COLO668 (cell line): ENCODE measurements around the gene AK9.
"Not testable (repeated sequence)": the region's sequence is repeated elsewhere in the genome, so short reads cannot be mapped to it uniquely, and the experiment has no call there.

Experiments used
- DNase-seq: peaks from one replicate; lab custom pipeline; 2025; ENCODE audit not compliant: unreplicated experiment; lab: John Stamatoyannopoulos, UW

AK9 gene

DNA sequence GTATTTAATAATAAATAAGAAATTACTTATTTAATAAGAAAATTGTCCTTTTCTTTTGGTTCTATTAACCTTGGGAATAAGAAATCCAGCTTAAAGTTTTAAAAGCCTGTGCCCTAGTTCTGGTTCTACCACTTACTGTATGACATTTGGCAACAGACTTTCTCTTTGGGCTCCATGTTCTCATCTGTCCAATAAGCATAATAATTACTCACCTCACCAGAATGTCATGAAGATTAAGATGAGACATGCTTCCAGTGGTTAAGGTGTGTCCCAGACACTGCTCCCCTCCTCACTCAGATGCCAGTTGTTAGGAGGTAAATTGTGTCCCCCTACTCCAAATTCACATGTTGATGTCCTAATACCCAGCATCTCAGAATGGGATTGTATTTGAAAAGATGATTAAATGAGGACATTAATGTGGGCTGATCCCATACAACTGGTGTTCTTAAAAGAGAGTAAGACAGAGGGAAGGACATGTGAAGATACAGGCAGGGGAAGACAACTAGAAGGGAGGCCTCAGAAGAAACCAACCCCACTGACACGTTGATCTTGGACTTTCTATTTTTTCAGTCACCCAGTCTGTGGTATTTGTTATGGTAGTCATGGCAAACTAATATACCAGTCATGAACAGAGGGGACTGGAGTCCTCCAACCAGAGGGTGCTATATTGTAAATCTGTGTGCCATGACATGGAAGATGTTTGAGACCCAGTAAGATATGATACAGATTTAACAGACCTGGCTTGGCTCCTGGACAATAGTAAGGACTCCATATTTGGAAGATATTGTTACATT is 229.1 kb downstream of the AK9 start:
- no peak for DNase-seq

DNA sequence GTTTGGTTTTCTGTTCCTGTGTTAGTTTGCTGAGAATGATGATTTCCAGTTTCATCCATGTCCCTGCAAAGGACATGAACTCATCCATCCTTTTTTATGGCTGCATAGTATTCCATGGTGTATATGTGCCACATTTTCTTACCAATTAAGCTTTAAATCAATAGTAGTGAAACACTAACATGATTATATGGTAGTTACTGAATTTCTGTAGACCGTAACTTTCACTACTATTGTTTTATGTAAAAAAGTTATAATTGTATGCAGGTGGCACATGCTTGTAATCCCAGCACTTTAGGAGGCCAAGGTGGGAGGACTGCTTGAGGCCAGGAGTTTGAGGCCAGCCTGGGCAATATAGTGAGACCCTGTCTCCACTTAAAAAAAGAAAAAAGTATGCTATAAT is 229.8 kb downstream of the AK9 start:
- not testable (repeated sequence) for DNase-seq

DNA sequence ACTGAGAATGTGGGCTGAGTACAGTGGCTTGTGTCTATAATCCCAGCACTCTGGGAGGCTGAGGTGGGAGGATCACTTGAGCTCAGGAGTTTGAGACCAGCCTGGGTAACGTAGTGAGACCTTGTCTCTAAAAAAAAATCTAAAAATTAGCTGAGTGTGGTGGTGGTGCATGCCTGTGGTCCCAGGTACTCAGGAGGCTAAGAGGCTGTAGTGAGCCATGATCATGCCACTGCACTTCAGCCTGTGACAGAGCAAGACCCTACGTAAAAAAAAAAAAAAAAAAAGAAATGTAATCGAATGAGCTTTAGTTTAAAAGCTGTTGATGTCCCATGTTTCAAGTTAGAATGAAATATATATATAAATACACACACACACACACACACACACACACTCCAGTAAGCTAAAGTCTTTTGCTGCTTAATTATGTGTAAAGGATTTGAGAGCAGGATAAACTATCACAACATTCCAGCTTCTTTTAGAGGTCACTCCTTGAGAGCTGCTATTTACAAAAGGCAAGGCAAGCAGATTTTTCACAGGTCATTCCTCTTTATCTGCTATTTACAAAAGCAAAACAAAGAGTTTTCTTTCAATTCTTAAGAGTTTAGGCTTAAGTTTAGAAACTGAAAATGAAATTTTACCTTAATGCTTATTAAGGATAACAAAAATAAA is 230.7 kb downstream of the AK9 start:
- no peak for DNase-seq

DNA sequence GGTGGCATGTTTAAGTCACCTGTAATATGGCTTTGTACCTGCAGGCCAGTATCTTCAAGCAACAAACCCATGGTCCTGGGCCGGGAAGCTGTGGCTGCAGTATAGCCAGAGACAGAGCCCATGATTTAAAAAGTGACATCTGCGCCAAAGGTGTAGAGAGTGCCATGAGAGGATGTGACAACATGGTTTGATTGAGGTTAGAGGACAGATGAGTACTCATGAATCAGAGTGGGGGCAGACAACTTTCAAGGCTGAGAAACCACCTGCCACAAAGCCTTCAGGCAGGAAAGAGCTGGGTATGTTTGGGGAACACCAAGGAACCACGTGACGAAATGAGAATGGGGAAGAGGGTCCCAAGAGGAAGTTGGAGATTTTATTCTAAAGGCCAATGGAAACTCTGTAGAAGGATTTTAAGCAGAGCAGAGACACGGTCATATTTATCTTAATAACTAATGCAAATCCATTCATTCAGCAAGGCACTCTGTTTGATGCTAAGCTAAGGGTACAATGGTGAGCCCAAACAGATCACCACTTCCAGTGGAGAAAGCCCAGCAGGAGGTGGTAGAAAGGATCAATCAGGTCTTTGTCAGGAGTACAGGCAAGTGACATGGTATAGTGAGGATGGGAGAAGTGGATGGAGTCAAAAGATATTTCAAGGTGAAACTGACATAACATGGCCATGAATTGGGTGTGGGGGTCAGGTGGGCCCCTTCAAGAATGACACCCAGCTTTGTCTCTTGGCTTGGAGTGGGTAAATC is 232.0 kb downstream of the AK9 start:
- no peak for DNase-seq

DNA sequence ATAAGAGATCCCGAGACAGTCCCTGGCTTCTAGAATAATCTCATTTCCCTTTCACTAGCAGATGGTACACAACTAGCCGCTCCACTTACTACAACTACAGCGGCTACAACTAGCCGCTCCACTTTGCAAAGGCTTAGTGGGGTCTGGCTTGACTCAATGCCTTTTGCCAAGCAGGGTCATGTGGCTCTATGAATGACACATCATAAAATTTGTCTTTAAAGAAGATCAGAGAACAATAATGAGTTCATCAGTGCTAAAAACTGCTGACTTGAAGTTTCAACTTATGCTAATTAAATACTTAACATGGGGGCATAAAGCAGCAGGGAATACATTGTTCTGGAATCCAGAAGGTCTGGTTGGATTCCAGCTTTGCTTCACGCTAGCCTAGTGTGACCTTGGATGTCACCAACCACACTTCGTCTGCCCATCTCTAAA is 233.4 kb downstream of the AK9 start:
- no peak for DNase-seq

DNA sequence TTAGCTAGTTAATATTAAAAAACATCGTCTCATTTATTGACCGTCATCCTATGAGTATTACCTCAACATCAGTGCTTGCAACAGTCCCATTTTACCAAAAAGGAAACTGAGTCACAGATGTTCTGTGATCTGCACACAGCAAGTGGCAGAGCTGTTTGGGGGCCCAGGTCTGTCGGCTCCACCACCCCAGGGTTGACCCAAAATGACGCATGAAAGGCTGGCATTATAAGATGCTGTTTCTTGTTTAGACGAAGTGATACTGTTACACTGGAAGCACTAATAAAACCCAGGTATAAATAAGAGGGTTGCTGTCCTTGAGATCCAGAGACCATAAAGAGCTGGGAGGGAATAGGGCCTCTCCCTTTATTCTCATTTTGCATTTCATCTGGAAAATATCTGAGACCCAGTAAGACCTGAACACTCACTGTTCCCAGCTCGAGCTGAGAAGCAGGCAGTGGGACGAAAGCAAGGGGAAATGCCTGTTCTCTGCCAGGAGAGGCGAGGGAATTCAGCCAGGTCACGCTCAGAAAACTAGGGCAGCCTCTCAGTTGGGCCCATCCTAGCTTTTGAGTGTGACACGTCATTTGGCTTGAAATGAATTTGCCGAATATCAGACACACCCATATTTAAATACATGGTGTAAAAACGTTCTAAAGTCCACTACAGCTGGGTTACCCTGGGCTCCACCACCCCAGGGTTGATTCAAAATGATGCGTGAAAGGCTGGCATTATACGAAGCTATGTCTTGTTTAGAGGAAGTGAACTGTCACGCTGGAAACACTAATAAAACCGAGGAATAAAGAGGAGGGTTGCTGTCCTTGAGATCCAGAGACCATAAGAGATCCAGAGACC is 234.1 kb downstream of the AK9 start:
- no peak for DNase-seq

DNA sequence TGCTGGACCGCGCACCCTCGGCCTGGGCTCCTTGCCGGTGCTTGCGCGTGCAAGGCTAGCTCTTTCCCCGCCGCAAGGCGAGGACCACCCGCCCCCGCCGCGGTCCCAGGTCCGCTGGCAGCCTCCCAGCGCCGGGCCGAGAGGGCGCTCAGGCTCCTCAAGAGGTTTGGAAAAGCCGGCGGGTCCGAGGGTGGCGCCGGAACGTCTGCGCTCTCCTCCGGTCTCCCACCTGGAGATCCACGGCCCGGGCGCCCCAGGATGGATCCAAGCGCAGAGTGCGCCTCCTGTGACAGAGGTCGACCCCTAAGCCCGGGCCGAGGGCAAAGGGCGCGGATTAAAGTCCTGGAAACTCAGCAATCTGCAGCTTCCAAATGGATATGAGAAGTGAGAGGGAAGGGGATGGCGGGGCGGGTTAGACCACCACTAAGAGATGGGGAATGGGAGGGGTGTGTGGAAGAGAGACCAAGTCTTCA is 234.9 kb downstream of the AK9 start:
- peak; percentile 44 for DNase-seq

DNA sequence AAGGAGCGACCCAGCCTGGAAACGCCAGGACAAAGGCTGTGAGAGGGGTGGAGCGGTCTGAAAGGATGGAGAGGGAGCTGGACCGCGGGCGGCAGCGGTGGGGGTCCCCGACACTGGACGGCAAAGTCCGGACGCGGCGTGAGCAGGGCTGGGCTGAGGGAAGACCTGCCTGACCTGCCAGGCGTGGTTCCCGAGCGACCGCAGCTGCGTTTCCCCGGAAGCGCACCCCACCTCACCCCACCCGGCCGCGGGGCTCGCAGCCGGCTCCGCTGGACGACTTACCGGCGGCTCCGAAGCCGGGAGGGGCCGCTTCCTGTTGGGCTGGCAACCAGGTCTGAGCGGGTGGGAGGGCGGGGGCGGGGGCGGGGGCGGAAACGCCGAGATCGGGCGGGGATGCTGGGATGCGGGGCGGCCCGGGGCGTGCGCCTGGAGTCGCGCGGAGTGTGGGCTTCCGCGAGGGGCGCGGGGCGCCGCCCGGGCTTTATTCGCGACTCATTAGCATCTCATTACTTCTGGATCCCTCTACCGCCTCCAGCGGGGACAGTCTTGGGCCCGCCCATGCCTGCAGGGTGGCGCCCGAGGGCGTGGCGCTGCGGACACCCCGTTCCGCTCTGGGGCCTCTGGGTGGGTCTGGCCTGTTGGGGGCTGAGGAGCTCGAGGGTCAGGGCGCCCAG is 235.4 kb downstream of the AK9 start, which contains the start of gene MICAL1:
MICAL1 (minus strand) TSS at position 336 of the 674 bp plus-strand sequence. CDS start 1,576 bp downstream, outside the sequence.
- DNase-seq, result peak; percentile 67

DNA sequence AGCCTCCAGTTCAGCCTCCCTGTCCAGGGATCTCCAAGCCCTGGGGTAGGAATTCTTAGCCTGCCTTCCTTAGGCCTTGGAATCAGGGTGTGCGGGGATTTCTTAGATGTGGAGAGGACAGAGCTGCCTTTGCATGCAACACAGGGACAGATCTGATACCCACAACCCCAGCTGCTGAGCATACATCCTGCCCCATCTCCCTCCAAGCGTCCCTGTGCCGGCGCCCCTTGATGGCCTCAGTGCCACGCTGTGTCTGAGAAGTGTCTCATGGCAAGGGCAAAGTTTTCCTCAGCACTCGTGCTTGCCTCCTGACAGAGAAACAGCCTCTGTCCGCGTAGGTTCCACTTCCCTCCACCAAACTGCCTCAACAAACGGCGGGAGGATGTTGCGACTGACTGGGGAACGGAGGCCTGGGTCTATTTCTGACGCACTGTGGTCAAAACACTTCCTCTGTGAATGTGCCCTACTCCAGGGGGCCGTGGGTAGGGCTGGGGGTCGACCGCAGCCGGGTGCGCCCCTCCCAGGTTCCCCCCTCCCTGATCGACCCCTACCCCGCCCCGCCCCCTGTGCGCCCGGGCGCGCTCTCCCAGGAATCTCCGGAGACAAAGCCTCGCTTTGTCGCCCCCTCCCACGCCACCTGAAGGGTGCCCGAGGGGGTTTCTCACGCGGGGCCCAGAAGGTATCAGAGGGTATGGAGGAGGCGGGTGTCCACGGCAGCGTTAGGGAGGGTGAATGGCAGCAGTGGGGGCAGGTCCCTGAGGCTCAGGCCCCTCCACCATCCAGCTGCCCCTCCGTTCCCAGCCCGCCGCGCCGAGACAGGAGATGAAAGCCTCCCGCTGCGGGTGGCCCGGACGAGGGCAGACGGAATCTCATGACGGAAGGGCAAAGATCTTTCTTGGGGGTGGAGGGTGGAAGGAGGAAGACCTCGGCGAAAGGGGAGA is 236.2 kb downstream of the AK9 start:
- DNase-seq, result peak; percentile 36

DNA sequence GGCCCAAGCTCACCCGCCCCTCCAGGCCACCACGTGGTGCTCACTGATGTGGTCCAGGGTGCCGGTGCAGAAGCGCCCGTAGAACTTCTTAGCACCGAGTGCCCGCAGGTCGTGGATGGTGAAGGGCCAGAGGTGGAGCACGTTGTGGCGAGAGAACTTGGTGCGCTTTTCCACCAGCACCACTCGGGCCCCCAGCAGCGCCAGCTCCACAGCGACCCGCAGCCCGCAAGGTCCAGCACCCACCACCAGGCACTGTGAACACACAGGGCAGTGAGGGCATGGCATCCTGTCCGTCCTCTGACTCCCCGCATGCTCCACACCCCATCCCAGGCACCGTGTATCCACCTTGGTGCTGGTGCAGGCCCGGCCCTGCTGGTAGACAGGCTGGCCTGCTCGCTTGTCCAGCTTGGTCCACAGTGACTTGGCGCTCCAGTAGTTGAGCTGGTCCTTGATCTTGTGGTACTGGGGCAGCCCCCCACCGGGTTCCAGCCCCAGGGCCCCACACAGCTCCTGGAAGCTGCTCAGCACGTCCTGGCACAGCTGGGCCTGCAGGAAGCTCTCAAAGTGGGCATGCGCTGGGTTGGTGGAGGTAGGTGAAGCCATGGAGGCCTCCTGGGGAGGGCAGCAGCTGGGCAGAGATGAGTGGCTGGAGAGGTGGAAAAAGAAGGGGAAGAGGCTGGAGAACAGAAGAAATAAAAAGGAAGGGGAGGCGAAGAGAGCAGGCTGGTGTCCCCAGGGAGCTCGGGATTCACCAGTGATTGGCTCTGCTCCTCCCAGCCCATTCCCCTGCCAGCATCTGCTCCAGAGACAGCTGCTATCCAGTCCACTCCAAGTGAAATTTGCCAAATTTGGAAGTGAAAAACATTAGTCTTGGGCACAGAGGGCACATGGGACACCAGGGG is 237.2 kb downstream of the AK9 start:
- no peak for DNase-seq

DNA sequence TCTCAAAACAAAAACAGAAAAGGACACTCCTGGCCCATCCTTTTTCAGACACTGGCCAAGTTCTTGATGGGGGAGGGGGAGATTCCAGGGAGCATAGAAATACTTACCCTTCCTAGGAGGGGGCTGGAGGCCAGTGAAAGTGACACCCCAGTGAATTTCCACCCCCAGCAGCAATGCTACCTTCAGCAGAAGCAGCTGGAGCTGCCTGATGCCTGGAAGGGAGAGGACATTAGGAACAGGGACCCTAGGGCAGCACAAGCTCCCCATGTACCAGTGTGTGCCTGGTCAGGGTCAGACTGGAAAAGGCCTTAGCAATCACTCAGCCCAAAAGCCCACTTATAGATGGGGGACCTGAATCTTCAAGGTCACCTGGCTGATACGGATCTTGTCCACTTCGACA is 237.8 kb downstream of the AK9 start:
- DNase-seq, result no peak

DNA sequence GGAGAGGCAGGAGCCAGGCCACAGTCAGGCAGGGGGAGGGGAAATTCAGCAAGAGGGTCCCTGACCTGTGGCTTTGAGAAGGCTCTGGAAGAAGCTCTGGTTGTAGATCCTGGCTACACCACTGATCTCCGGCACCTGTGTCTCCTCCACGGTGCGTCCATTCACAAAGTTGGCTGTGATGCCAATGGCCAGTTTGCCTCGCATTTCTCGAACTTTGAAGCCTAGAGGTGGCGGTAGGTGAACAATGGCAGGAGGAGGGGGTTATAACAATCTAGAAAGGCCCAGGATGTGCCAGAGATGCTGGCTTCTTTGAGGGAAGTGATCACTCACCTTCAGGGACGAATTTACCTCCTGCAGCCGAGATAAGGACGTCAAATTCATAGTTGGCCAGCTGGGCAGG is 238.8 kb downstream of the AK9 start:
- DNase-seq, result no peak

DNA sequence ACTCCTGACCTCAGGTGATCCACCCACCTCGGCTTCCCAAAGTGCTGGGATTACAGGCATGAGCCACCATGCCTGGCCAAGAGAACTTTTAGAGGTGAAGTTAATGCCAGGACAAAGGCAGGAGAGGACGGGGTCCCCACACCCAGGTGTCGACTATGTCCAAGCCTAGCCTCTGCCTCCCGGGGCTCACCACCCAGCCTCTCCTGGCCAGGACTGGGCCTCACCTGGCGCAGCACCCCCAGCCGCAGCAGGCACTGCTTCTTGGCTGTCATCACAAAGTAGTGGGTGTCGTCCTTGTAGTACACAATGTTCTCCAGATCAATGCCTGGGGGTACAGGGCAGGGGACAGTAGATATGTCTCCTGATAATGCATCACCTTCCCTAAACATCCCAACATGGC is 239.6 kb downstream of the AK9 start:
- DNase-seq, result no peak

DNA sequence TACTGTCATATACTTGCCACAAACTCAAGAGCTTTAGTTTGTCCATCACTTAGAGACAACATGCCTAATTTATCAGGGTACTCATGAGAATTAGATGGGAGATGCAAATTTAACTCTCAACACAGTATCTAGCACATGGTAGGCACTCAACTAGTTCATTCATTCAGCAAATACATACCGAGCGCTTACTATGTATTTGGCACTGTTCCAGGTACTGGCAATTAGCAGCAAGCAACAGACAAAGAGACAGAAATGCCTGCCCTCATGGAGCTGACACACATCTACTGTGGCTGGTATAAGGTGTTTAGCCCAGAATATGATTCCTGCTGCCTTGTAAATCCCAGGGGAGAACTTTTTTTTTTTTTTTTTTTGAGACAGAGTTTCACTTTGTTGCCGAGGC is 240.2 kb downstream of the AK9 start:
- DNase-seq, result no peak

DNA sequence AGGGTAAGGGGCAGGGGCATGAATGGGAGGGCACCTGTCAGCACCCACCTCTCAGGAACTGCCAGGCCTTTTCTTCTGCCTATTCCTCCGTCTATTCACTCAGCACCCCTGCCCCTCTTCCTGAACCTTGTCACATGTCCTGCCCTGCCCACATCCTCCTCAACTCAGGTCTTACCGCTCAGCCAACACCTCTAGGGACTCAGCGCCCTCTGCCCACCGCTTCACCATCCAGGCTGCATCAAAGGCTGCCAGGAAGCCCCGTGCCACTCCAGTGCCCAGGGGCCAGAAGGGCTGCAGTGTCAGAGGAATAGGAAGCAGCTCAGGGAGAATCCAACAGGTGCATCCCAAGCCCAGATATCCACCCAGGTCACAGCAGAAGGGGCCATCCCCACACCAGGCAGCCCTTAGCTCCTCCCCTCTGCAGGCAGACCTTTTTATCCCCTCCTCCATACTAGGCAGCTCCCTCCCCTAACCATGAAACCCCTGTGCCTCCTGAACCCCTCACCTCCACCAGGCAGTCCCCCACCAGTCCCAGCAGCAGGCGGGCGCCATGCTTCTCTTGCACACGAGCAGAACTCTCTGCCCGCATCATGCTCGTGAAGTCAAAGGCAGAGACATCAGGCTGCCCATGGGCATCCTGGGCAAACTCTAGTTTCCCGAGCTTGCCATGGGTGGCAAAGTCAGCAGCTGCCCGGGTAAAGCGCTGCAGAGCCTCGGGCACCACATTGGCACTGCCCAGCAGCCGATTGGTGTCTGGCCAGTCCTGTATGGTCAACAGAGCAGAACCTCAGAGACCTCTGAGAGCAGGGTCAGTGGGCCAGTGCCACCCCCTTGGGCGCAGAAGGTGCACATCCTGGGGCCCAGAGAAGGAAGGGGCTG is 241.0 kb downstream of the AK9 start:
- no peak for DNase-seq

DNA sequence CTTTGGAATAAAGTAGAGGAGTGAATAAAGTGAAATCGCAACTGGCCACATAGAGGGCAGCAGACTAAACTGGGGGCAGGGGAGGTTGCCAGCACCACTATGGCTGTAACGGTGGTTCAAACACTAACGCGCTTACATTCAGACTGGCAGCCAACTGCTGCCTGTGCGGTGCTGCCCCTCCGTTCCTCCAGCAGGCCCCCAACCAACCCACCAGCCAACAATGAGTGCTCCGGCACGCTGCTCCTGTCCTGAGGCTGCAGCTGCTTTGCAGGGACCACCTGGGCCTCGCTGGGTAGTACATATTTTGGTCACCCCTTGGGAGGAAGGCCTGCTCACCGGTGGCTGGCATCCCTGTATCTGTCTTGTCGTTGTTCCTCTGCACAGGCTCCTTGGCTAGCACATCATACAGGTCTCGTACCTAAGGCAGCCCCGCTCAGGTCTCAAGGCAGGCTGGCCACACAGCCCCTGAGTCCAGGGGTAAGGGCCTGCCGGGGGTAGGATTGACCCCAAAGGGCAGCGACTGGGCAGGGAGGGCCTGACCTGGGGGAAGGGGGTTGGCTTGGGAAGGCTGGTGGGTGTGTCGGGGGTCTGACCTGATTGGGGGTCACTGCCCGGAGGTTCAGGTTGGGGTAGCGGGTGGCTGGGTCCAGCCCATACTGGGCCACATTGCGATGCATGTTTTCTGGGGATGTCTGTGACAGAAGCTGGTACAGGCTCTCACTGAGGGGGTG is 241.8 kb downstream of the AK9 start:
- DNase-seq, result no peak
